GM12865 (cell line): ENCODE data around the gene TROAP.

Source experiments
- DNase-seq: peaks from one replicate; pipeline ENCODE4 v3.0.0; 2010; ENCODE audit warnings: low read depth
- H3K4me3 ChIP-seq: 2 replicates; pipeline ENCODE4 v1.5.1; 2011; ENCODE audit warnings: mild to moderate bottlenecking, low read depth, low read length, control low read depth
- CTCF ChIP-seq: IDR thresholded peaks from 2 replicates; pipeline ENCODE4 v1.5.1; 2011; ENCODE audit warnings: low read length, control low read depth, low read depth, inconsistent platforms; ENCODE audit not compliant: insufficient read depth; ENCODE audit errors: missing control alignments

TROAP gene

GRCh38 chr12:49325606-49326005, 2.6 kb downstream of the TROAP start:
- DNase-seq: no peak
- no peak overlapping the region for H3K4me3 ChIP-seq
- no peak for TF ChIP-seq CTCF

- DNase-seq: no peak
- H3K4me3 ChIP-seq: no peak overlapping the region
- TF ChIP-seq CTCF: no peak
Measured at GRCh38 chr12:49327368-49327767, 4.3 kb downstream of the TROAP start.

DNA sequence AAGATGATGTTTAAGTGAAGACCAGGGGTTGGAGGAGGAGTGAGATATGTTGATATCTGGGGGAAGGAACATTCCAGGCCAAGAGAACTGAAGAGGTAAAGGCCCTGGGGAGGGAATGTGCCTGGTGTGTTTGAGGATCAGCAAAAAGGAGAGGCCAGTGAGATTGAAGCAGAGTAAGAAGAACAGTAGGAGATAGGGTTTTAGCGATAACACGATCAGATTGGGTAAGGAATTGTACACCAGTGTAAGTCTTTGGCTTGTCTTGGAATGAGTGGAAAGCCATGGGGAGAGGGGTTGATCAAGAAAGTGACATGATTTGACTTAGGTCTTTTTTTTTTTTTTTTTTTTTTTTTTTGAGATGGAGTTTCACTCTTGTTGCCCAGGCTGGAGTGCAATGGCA, 4.8 kb downstream of the TROAP start:
- H3K4me3 ChIP-seq: no peak overlapping the region
- TF ChIP-seq CTCF: no peak
- no peak for DNase-seq

- H3K4me3 ChIP-seq: no peak overlapping the region
- no peak for DNase-seq
- no peak for TF ChIP-seq CTCF
Measured at GRCh38 chr12:49328816-49329215, 5.8 kb downstream of the TROAP start.

DNA sequence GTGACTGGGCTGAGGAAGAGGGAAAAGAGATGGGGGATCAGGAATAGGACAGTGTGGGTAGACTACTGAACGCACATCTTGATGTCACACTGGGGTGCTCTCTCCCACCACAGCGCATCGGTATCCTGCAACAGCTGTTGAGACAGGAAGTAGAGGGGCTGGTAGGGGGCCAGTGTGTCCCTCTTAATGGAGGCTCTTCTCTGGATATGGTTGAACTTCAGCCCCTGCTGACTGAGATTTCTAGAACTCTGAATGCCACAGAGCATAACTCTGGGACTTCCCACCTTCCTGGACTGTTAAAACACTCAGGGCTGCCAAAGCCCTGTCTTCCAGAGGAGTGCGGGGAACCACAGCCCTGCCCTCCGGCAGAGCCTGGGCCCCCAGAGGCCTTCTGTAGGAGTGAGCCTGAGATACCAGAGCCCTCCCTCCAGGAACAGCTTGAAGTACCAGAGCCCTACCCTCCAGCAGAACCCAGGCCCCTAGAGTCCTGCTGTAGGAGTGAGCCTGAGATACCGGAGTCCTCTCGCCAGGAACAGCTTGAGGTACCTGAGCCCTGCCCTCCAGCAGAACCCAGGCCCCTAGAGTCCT, 7.1 kb downstream of the TROAP start:
- DNase-seq: no peak
- no peak overlapping the region for H3K4me3 ChIP-seq
- no peak for TF ChIP-seq CTCF

GRCh38 chr12:49330631-49331379, 7.8 kb downstream of the TROAP start:
- TF ChIP-seq CTCF: no peak
- H3K4me3 ChIP-seq: no peak overlapping the region
- DNase-seq: no peak
